GM21515 (cell line): Measurements from ENCODE around the gene LASP1NB.

Experiments used
- ATAC-seq: cut with Tn5 transposase; IDR thresholded peaks from one replicate; pipeline ENCODE4 v1.9.1; 2021; ENCODE audit not compliant: unreplicated experiment

The LASP1NB gene

DNA sequence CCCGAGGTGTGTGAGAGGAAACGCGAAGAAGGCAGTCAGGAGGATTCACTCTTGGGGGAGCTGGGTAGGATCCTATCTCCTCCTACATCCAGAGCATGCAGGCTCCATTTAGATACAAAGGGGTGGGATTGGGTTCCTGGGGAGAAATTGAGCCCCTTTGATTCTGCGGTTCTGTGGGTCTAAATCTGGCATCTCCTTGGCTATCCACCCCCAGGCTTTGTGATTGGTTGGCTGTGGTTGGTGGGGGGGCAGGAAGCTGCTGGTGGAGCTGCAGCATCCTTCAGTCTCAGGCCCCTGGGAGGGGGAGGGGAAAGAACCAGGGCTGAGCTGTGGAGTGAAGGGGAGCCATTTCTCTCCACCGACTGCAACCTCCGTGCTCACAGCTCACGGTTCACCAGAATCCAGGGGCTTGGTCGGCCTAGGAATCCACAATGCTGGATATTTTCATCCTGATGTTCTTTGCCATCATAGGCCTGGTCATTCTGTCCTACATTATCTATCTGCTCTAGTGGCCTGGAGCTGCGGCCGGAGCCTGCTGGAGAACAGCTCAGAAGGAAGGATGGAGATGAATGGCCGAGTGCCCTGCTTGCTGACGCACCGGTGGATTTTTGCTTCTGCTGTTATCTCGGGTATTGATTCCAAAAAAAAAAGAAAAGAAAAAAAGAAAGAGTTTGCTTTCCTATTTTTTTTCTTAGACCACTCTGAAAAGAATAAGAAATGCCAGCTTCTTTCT is at the start of gene LASP1NB:
Gene LASP1NB, plus strand, starts transcription at position 352 of the 733 bp plus-strand sequence.
- no peak for ATAC-seq

DNA sequence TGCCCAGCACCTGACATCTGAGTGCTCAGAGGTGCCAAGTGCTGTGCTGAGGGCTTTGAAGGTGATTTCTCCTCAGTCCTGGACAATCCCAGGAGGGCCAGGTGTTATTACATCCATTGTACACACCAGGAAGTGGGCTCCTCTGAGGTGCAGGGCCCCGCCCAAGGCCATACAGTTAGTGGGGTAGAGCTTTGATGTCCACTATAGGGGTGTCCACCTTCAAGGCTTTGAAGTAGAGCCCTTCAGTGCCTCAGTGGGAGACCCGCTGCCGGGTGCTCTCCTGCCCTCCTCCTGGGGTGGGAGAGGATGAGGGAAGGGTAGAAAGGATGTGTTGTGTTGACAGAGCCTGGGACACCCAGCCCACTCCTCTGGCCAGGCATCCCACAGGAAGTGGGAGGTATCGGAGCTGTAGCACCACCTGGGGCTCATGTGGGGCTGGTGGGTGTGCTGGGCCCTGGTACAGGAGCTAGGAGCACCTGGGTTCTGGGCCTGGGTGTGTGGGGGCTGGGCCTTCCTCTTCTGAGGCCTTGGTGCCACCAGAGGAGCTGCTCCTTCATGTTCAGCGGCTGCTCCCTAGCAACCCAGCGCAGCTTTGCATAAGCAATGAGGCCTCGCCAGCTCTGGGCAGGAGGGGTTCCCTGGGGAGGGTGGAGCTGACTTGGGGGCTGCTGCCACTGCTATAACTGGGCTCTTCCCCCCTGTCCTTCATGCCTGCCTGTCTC is 48.1 kb upstream of the LASP1NB start:
- ATAC-seq, result no peak

DNA sequence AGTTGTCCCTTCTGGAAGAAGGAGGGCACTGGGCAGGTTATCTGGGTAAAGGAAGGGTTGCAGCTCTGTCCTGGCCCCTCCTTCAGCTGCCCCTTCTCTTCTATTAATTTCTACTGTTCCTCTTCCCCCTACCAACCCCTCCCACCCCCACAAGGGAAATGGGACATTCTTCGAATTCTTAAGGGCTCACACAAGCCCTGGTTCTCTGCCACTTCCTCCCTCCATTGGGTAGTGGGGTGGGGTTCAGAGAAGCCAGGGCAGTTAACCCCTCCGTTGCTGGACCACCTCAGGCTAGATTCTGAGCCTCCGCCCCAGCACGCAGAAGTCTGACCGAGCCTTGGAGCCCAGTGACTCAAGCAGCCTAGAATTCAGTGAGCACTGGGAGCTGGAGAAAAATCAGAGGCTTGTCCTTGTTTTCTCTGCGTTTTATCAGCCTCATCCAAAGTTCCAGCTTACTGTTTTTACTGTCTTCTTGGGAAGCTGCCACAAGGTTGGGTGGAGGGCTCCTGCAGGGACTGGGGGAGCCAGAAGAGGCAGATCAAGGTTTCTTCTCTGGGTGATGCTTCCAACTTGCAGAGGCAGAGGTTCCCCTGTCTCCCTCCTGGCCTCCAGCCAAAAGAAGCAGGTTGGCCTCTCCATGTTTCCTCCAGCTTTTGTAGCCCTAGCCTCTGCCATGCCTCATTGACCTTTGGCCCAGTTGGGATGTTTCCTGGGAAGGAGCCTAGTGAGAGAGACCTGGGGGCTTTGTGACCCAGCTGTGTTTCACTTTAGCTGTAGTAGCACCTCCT is 45.3 kb upstream of the LASP1NB start:
- ATAC-seq, result no peak

GRCh38 chr17:38881600-38882191 is 43.7 kb upstream of the LASP1NB start:
- no peak for ATAC-seq

GRCh38 chr17:38882870-38883269 is 42.5 kb upstream of the LASP1NB start:
- ATAC-seq, result no peak

- ATAC-seq, result no peak
Observed at GRCh38 chr17:38883592-38884526, 41.6 kb upstream of the LASP1NB start.

DNA sequence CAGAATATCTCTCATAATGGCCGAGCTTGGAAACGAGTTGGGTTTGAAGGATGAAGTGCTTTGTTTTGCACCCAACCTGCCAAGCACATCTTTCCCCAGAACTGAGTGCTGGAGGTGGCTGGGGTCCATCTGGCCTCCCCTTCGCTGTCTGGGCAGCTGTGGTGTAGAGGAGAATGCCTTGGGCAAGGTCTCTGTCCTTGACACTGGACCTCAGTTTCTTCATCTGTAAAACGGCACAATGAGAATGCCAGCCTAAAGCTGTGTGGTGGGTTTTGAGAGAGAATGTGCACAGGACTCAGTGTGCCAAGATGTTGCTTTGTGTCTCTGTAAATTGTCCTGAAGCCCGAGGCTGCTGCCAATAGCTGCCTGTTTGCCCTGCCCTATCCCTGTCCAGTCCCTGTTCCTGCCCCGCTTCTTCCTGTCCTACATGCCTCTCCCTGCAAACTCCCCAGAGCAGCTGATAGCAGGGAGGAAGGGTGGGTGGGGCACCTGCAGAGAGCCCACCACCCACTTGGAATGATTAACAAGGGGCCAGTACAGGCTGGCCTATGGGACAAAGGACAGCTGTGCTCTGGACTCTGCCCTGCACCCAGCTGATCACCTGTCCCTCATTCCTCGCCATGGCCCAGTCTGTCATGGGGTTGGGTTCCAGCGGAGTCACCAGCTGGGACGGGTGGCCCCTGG is 40.2 kb upstream of the LASP1NB start:
- ATAC-seq, result no peak

DNA sequence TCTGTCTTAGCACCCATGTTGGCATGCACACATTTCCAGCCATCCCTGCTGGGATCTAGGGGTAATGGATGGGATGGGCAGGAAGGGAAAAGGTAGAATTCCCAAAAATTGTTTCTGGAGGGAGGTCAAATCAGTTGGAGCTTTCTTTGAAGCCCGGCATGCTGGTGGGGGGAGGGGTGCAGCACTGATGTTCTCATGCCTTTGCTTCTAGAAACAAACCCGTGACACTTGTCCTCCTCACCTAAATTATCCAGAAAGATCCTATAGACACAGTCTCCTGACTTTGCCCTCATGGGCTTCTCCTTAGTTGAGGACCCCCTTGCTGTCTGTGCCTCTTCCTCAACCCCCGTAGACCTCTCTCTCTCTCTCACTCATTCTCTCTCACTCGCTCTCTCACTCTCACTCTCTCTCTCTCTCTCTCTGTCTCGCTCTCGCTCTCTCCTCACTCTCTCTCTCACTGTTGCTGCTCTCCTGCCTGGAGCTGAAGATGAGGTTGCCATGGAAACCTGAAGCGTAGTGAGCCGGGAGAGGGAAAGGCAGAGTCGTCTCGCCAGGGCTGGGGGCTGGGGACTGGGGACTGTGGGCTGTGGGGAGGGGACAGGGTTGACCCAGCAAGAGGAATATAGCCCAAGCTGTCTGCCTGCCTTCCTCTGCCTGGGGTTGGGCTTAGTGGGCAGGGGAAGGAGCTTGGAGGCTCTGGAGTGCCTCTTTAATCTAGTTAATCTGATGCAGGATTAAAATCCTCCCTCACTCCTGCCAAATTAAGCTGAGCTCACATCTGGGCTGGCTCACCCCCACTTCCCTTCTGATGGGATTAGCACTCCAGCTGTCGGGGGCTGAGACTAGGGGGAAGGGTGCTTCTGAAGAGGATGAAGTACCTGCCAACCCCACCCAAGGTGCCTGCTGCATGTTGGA is 39.4 kb upstream of the LASP1NB start:
- no peak for ATAC-seq

- no peak for ATAC-seq
Observed at GRCh38 chr17:38886643-38887010, 38.8 kb upstream of the LASP1NB start.

DNA sequence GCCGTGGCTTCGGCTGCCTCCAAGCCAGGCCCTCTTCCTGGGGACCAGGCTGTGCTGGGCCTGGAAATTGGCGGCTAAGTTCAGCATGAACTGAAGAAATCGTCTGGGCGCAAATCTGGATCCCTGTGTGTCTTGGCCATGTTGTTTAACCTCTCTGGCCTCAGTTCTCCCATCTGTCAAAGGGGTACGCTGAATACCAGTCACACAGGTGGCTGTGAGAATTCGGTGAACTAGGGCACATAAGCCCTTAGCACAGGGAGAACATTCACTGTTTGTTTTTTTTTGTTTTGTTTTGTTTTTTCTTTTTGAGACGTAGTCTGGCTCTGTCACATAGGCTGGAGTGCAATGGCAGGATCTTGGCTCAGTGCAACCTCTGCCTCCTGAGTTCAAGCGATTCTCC is 36.6 kb upstream of the LASP1NB start:
- ATAC-seq, result no peak

DNA sequence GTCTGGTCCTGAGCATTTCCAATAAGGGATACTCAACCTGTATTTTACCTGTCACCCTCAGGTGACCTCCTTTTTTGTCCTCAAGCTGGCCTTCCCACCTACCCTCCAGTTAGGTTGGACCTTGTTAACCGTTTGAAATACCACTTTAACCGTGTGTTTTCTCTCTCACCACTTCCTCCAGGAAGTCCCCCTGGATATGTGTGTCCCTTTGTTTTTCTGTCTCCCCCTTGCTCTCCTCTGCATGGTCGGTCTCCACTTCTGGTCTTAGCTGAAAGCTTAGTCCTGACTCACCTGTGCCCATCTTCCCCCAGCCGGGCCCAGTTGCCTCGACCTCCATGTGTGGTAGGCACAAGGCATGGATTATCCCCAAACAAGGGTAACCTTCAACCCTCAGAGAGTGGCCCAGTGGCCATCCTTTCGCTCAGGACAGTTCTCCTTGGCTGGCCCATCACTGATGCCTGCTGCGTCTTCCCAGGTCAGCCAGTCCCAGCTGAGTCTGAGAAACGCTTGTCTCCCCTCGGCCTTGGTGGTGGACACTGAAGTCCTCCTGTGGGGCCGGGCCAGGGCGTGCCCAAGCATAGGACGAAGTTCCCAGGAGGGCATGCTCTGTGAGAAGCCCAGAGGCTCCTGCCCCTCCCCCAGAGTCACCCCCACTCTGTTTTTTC is 35.5 kb upstream of the LASP1NB start:
- no peak for ATAC-seq

- ATAC-seq, result no peak
Observed at GRCh38 chr17:38890410-38890746, 35.0 kb upstream of the LASP1NB start.

GRCh38 chr17:38891441-38891840 is 34.0 kb upstream of the LASP1NB start:
- ATAC-seq, result no peak

- ATAC-seq, result no peak
Observed at GRCh38 chr17:38892083-38892482, 33.3 kb upstream of the LASP1NB start.

GRCh38 chr17:38892620-38893019 is 32.8 kb upstream of the LASP1NB start:
- no peak for ATAC-seq

- no peak for ATAC-seq
Observed at GRCh38 chr17:38893113-38893512, 32.3 kb upstream of the LASP1NB start.

- no peak for ATAC-seq
Observed at GRCh38 chr17:38893607-38894006, 31.8 kb upstream of the LASP1NB start.

- ATAC-seq, result no peak
Observed at GRCh38 chr17:38894276-38894675, 31.1 kb upstream of the LASP1NB start.
